GM12878 (cell line): Measurements from ENCODE around the gene IMP3. TPM values are rescaled to one million over a fixed set of nuclear protein-coding genes. Genes with fewer than 3 reads are reported as not detected.

ENCODE experiments used
- BHLHE40 ChIP-seq, 2 experiments: fragments of 450-650 bp in 1 of 2; IDR thresholded peaks; 2 replicates each; pipeline ENCODE4 v1.6.1; 2011 to 2017; ENCODE audit warnings: low read depth in 2 of 2, borderline replicate concordance in 1 of 2, improper control_type of control experiment in 1 of 2, low read length in 1 of 2, mild to moderate bottlenecking in 1 of 2
- BMI1 ChIP-seq: fragments of 450-650 bp; IDR thresholded peaks from 2 replicates; pipeline ENCODE4 v1.6.1; 2016; ENCODE audit warnings: mild to moderate bottlenecking, moderate library complexity, borderline replicate concordance
- CEBPZ ChIP-seq: fragments of 150-350 bp; IDR thresholded peaks from 2 replicates; pipeline ENCODE4 v1.6.1; 2016; ENCODE audit warnings: low read depth, low read length
- CREB1 ChIP-seq: IDR thresholded peaks from 2 replicates; pipeline ENCODE4 v1.6.1; 2012; ENCODE audit warnings: low read depth, mild to moderate bottlenecking, inconsistent platforms
- CREM ChIP-seq: IDR thresholded peaks from 2 replicates; pipeline ENCODE4 v1.6.1; 2014; ENCODE audit warnings: antibody characterized with exemption, low read depth
- GATAD2B ChIP-seq: fragments of 450-650 bp; conservative IDR thresholded peaks from 2 replicates; pipeline ENCODE4 v1.6.1; 2017; ENCODE audit warnings: low read depth, mild to moderate bottlenecking, moderate library complexity
- HDGF ChIP-seq: fragments of 450-650 bp; IDR thresholded peaks from 2 replicates; pipeline ENCODE4 v1.6.1; 2016; ENCODE audit warnings: antibody characterized with exemption
- NBN ChIP-seq: fragments of 450-650 bp; IDR thresholded peaks from 2 replicates; pipeline ENCODE4 v1.6.1; 2016
- RAD51 ChIP-seq: fragments of 450-650 bp; IDR thresholded peaks from 2 replicates; pipeline ENCODE4 v1.6.1; 2016; ENCODE audit warnings: moderate library complexity, mild to moderate bottlenecking, inconsistent platforms
- RCOR1 ChIP-seq: conservative IDR thresholded peaks from 2 replicates; pipeline ENCODE4 v1.6.1; 2012; ENCODE audit warnings: low read depth, low read length, improper control_type of control experiment
- SP1 ChIP-seq: IDR thresholded peaks from one replicate; pipeline ENCODE4 v1.6.1; 2011; ENCODE audit warnings: low read depth, low read length
- TAF1 ChIP-seq: IDR thresholded peaks from 2 replicates; pipeline ENCODE4 v1.6.1; 2011; ENCODE audit warnings: mild to moderate bottlenecking, low read depth, low read length, borderline replicate concordance
- USF2 ChIP-seq: IDR thresholded peaks from 2 replicates; pipeline ENCODE4 v1.6.1; 2011; ENCODE audit warnings: low read depth, low read length, improper control_type of control experiment, borderline replicate concordance
- ZNF207 ChIP-seq: fragments of 450-650 bp; IDR thresholded peaks from 2 replicates; pipeline ENCODE4 v1.6.1; 2014; ENCODE audit warnings: antibody characterized with exemption, mild to moderate bottlenecking, borderline replicate concordance
- polyA plus RNA-seq, 11 experiments: library from polyadenylated mRNA; depleted of rRNA in 4 of 11; unstranded in 6 of 11; stranded (reverse) in 5 of 11; fragments of >200 nt; fragmentation: Nextera tagmentation in 4 of 11; fragmentation: Illumina TruSeq in 1 of 11; extraction: Ambion mirVana in 4 of 11; extraction: Trizol in 1 of 11; gene quantifications; 1 replicate in 1 of 11; 2 replicates in 10 of 11; pipeline versions ENCODE4 v1.2.1 to v1.2.3, GENCODE V29; 2011 to 2016; ENCODE audit warnings: inconsistent platforms in 2 of 11, missing spikeins in 2 of 11, low read depth in 1 of 11
- total RNA-seq, 4 experiments: library from RNA; depleted of rRNA in 3 of 4; stranded (reverse); fragments of >200 nt in 3 of 4; fragmentation: Illumina TruSeq in 1 of 4; extraction: Trizol in 1 of 4; gene quantifications; 2 replicates each; pipeline versions ENCODE4 v1.2.1 to v1.2.3, GENCODE V29; 2013 to 2021
- TF ChIP-seq, protein P1 (sequence below): fragments of 450-650 bp; IDR thresholded peaks from 2 replicates; pipeline ENCODE4 v1.6.1; 2014; ENCODE audit warnings: mild to moderate bottlenecking
- TF ChIP-seq, protein P2 (sequence below): fragments of 450-650 bp; IDR thresholded peaks from 2 replicates; pipeline ENCODE4 v1.6.1; 2016; ENCODE audit warnings: mild to moderate bottlenecking
- TF ChIP-seq, protein P3 (sequence below): fragments of 150-350 bp; IDR thresholded peaks from 2 replicates; pipeline ENCODE4 v1.6.1; 2014; ENCODE audit warnings: mild to moderate bottlenecking, low read depth, low read length
- TF ChIP-seq, protein P4 (sequence below): fragments of 450-650 bp; IDR thresholded peaks from 2 replicates; pipeline ENCODE4 v1.6.1; 2017; ENCODE audit warnings: antibody characterized with exemption, mild to moderate bottlenecking, moderate library complexity

The IMP3 gene
- total and polyA plus RNA-seq, 10 of the 15 experiments (the other 5 are each of a cell fraction or from before 2014, with no cell fraction given) = 13.3 to 208 (median 85.2) TPM

- peak; percentile 81; the same call in 1 of the 2 replicates for TF ChIP-seq HDGF
- TF ChIP-seq, protein P1, sequence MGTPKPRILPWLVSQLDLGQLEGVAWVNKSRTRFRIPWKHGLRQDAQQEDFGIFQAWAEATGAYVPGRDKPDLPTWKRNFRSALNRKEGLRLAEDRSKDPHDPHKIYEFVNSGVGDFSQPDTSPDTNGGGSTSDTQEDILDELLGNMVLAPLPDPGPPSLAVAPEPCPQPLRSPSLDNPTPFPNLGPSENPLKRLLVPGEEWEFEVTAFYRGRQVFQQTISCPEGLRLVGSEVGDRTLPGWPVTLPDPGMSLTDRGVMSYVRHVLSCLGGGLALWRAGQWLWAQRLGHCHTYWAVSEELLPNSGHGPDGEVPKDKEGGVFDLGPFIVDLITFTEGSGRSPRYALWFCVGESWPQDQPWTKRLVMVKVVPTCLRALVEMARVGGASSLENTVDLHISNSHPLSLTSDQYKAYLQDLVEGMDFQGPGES = peak; percentile 61; the same call in 1 of the 2 replicates
- TF ChIP-seq CEBPZ = no peak
- peak; percentile 66; the same call in 1 of the 2 replicates for TF ChIP-seq NBN
- TF ChIP-seq, protein P2, sequence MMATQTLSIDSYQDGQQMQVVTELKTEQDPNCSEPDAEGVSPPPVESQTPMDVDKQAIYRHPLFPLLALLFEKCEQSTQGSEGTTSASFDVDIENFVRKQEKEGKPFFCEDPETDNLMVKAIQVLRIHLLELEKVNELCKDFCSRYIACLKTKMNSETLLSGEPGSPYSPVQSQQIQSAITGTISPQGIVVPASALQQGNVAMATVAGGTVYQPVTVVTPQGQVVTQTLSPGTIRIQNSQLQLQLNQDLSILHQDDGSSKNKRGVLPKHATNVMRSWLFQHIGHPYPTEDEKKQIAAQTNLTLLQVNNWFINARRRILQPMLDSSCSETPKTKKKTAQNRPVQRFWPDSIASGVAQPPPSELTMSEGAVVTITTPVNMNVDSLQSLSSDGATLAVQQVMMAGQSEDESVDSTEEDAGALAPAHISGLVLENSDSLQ = 0 out of 2 replicates have a peak, but pooled peaks have one; percentile 6
- TF ChIP-seq BMI1 = no peak
- TF ChIP-seq CREB1 = peak; percentile 76
- TF ChIP-seq RAD51 = peak; percentile 22; the same call in 1 of the 2 replicates
- TF ChIP-seq TAF1 = peak; percentile 92; the same call in 1 of the 2 replicates
- TF ChIP-seq BHLHE40 (IDR thresholded peaks at IDR 0.05; ENCODE audit: borderline replicate concordance in 1 of 2, low read depth in 2 of 2, low read length in 1 of 2) = peak; percentile 35 to 80
- peak; percentile 90 for TF ChIP-seq GATAD2B
- TF ChIP-seq, protein P3, sequence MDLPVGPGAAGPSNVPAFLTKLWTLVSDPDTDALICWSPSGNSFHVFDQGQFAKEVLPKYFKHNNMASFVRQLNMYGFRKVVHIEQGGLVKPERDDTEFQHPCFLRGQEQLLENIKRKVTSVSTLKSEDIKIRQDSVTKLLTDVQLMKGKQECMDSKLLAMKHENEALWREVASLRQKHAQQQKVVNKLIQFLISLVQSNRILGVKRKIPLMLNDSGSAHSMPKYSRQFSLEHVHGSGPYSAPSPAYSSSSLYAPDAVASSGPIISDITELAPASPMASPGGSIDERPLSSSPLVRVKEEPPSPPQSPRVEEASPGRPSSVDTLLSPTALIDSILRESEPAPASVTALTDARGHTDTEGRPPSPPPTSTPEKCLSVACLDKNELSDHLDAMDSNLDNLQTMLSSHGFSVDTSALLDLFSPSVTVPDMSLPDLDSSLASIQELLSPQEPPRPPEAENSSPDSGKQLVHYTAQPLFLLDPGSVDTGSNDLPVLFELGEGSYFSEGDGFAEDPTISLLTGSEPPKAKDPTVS = no peak
- peak; percentile 88; the same call in 1 of the 2 replicates for TF ChIP-seq RCOR1
- TF ChIP-seq, protein P4, sequence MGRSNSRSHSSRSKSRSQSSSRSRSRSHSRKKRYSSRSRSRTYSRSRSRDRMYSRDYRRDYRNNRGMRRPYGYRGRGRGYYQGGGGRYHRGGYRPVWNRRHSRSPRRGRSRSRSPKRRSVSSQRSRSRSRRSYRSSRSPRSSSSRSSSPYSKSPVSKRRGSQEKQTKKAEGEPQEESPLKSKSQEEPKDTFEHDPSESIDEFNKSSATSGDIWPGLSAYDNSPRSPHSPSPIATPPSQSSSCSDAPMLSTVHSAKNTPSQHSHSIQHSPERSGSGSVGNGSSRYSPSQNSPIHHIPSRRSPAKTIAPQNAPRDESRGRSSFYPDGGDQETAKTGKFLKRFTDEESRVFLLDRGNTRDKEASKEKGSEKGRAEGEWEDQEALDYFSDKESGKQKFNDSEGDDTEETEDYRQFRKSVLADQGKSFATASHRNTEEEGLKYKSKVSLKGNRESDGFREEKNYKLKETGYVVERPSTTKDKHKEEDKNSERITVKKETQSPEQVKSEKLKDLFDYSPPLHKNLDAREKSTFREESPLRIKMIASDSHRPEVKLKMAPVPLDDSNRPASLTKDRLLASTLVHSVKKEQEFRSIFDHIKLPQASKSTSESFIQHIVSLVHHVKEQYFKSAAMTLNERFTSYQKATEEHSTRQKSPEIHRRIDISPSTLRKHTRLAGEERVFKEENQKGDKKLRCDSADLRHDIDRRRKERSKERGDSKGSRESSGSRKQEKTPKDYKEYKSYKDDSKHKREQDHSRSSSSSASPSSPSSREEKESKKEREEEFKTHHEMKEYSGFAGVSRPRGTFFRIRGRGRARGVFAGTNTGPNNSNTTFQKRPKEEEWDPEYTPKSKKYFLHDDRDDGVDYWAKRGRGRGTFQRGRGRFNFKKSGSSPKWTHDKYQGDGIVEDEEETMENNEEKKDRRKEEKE = no peak
- TF ChIP-seq CREM = peak; percentile 19; the same call in 1 of the 2 replicates
- peak; percentile 91 for TF ChIP-seq SP1
- no peak; the same call in 1 of the 2 replicates for TF ChIP-seq USF2
- TF ChIP-seq ZNF207 = peak; percentile 76; the same call in 1 of the 2 replicates
These were observed at the start of gene IMP3 (continued) for GRCh38 chr15:75639709-75640482.
